Measurements from ENCODE around the gene COQ9.

GRCh38 chr16:57509231-57509923 is 62.1 kb downstream of the COQ9 start:
- TF ChIP-seq CTCF (conservative IDR thresholded peaks at IDR 0.05; ENCODE audit: low read depth, low read length) (no peak), EZH2 (IDR thresholded peaks at IDR 0.05; ENCODE audit: borderline replicate concordance, low read depth, low read length, poor library complexity, severe bottlenecking) (no peak)

All from A673 (cell line).